ENCODE data around the gene NIPAL4.

- TF ChIP-seq, protein P1, sequence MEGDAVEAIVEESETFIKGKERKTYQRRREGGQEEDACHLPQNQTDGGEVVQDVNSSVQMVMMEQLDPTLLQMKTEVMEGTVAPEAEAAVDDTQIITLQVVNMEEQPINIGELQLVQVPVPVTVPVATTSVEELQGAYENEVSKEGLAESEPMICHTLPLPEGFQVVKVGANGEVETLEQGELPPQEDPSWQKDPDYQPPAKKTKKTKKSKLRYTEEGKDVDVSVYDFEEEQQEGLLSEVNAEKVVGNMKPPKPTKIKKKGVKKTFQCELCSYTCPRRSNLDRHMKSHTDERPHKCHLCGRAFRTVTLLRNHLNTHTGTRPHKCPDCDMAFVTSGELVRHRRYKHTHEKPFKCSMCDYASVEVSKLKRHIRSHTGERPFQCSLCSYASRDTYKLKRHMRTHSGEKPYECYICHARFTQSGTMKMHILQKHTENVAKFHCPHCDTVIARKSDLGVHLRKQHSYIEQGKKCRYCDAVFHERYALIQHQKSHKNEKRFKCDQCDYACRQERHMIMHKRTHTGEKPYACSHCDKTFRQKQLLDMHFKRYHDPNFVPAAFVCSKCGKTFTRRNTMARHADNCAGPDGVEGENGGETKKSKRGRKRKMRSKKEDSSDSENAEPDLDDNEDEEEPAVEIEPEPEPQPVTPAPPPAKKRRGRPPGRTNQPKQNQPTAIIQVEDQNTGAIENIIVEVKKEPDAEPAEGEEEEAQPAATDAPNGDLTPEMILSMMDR (IDR thresholded peaks at IDR 0.05), result no peak
- TF ChIP-seq POLR2AphosphoS5 (IDR thresholded peaks at IDR 0.05), result no peak
These were observed 8.4 kb downstream of the NIPAL4 start for GRCh38 chr5:157468293-157468965.
